ENCODE measurements around the gene NKAIN2. TPM values are rescaled to one million over a fixed set of nuclear protein-coding genes. Genes with fewer than 3 reads are reported as not detected.

The NKAIN2 gene
- polyA plus RNA-seq, 1 donor from 2014 or later: not detected

DNA sequence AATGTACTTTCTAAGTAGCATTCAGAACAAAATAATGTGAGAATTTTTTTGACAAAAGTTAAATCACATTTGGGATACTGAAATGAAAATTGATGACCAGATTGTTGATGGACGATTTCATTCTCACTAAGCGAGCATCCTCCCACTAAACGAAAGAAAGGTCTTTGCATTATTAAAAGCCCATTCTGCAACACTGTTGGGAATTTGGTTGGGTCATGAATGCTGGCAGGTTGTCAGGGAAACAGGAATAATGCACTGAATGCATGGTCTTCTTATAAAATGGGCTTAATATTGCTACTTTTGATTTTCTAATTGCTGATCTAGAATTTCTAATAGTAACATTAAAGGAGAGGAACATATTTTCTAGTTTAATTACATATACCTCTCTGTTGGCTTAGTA, 229.8 kb downstream of the NKAIN2 start:
- no peaks in the 10 kb centered on the region for H3K36me3 Mint-ChIP-seq
- no peak overlapping the region for H3K4me3 Mint-ChIP-seq
- H3K27ac Mint-ChIP-seq: no peak overlapping the region
- no peaks in the 10 kb centered on the region for H3K27me3 Mint-ChIP-seq
- H3K9me3 Mint-ChIP-seq: peaks cover 0 to 2% (median 0%) of the 10 kb centered on the region in 3 donors
- H3K4me1 Mint-ChIP-seq: no peaks in the 10 kb centered on the region

DNA sequence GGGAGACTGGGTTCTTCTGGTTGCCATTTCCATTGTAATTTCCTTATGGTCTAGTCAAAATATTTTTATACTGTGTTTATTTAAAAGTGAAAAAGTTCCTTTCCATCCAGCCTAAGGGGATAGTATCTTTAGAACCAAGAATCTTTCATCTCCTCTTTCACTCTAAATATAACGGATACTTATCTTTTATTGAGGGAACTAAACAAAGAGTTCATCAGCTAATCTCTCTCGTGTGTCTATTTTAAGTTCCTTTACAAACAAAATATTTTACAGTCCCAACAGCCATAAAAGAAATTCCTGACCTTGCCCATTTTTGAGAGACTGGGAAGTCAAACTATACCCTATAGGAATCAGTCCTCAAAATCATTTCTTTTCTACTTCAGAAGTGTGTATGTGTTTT, 232.7 kb downstream of the NKAIN2 start:
- H3K36me3 Mint-ChIP-seq: no peaks in the 10 kb centered on the region
- no peak overlapping the region for H3K27ac Mint-ChIP-seq
- peaks cover 0 to 2% (median 0%) of the 10 kb centered on the region in 3 donors for H3K9me3 Mint-ChIP-seq
- no peak overlapping the region for H3K4me3 Mint-ChIP-seq
- no peaks in the 10 kb centered on the region for H3K27me3 Mint-ChIP-seq
- no peaks in the 10 kb centered on the region for H3K4me1 Mint-ChIP-seq

- no peaks in the 10 kb centered on the region for H3K27me3 Mint-ChIP-seq
- H3K4me1 Mint-ChIP-seq: no peaks in the 10 kb centered on the region
- no peak overlapping the region for H3K4me3 Mint-ChIP-seq
- no peak overlapping the region for H3K27ac Mint-ChIP-seq
- H3K36me3 Mint-ChIP-seq: no peaks in the 10 kb centered on the region
- peaks cover 0 to 3% (median 2%) of the 10 kb centered on the region in 3 donors for H3K9me3 Mint-ChIP-seq
Measured at GRCh38 chr6:124040655-124041054, 237.0 kb downstream of the NKAIN2 start.

DNA sequence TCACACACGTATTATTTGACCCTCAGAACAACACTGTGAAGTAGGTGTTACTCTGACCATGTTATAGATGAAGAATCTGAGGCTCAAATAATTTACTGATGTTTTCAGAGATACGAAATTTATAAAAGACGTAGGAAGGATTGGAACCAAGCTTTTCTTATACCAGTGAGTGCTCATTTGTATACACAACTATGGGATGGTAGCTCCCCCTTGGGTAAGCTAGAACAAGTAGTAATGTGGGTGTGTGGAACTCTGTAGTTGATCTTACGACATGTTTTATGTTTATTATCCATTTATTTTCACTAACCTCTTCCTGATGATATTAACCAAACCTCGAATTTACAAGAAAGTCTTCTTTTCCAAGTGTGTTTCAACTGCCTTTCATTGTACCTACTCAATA, 248.5 kb downstream of the NKAIN2 start:
- no peak overlapping the region for H3K4me3 Mint-ChIP-seq
- H3K27me3 Mint-ChIP-seq: no peaks in the 10 kb centered on the region

DNA sequence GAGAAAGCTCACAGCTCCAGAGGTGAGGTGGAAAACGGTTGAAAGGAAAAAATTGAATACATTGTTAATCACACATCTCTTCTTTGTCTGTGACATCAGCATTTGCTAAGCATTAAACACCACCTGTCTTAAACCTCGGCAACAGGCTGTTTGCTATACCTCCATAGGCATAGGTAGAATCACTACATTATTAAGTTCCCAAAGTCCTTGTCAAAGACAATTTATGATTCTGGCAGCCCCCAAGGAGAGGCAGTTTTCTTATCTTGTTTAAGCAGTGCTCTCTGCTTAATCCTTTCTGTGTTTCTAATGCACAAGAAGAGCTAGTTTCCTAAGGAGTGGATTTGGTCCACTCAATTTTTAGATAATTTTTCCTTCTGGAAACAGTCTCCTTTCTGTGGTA, 249.7 kb downstream of the NKAIN2 start:
- no peaks in the 10 kb centered on the region for H3K4me1 Mint-ChIP-seq
- no peaks in the 10 kb centered on the region for H3K27me3 Mint-ChIP-seq
- no peak overlapping the region for H3K4me3 Mint-ChIP-seq
- H3K27ac Mint-ChIP-seq: no peak overlapping the region
- H3K36me3 Mint-ChIP-seq: peaks cover 2% of the 10 kb centered on the region
- peaks cover 0 to 2% (median 0%) of the 10 kb centered on the region in 3 donors for H3K9me3 Mint-ChIP-seq

More for the DNA sequence above, 248.5 kb downstream of the NKAIN2 start:
- Mint-ChIP-seq H3K27ac (no peak overlapping the region), H3K4me1 (no peaks in the 10 kb centered on the region), H3K36me3 (peaks cover 2% of the 10 kb centered on the region), H3K9me3 (peaks cover 0 to 6% (median 0%) of the 10 kb centered on the region in 3 donors)

- Mint-ChIP-seq H3K27me3 (no peaks in the 10 kb centered on the region), H3K36me3 (peaks cover 2% of the 10 kb centered on the region), H3K4me3 (no peak overlapping the region), H3K4me1 (no peaks in the 10 kb centered on the region), H3K9me3 (peaks cover 0 to 2% (median 0%) of the 10 kb centered on the region in 3 donors), H3K27ac (no peak overlapping the region)
Measured at GRCh38 chr6:124054034-124054433, 250.4 kb downstream of the NKAIN2 start.

- H3K4me3 Mint-ChIP-seq: no peak overlapping the region
- H3K27me3 Mint-ChIP-seq: no peaks in the 10 kb centered on the region
- H3K36me3 Mint-ChIP-seq: peaks cover 2% of the 10 kb centered on the region
- peaks cover 0 to 2% (median 0%) of the 10 kb centered on the region in 3 donors for H3K9me3 Mint-ChIP-seq
- H3K4me1 Mint-ChIP-seq: no peaks in the 10 kb centered on the region
- no peak overlapping the region for H3K27ac Mint-ChIP-seq
Measured at GRCh38 chr6:124055395-124055794, 251.7 kb downstream of the NKAIN2 start.

DNA sequence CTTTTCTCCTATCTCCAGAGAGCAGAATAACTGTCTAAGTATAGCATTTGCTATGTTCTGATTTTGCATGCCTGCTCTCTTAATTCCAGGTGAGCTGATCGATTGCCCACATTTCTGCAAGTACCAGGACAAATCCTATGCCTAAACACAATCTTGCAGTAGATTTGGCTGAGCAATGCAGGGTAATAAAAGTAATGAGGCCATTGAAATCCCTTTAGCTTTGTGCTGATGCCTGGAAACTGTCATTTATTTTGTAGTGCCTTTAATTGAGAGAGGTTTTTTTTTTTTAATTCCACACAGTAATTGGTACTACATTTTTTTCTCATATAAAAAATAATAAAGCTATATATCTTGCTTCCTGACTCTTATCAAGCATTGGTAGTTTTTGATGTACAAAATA, 252.3 kb downstream of the NKAIN2 start:
- Mint-ChIP-seq H3K27ac (no peak overlapping the region), H3K4me3 (no peak overlapping the region), H3K36me3 (peaks cover 2% of the 10 kb centered on the region), H3K4me1 (no peaks in the 10 kb centered on the region), H3K27me3 (no peaks in the 10 kb centered on the region), H3K9me3 (peaks cover 0 to 2% (median 0%) of the 10 kb centered on the region in 3 donors)

- H3K9me3 Mint-ChIP-seq: peaks cover 0 to 2% (median 0%) of the 10 kb centered on the region in 3 donors
- H3K27ac Mint-ChIP-seq: no peak overlapping the region
- H3K4me3 Mint-ChIP-seq: no peak overlapping the region
- no peaks in the 10 kb centered on the region for H3K4me1 Mint-ChIP-seq
- H3K27me3 Mint-ChIP-seq: no peaks in the 10 kb centered on the region
- peaks cover 2% of the 10 kb centered on the region for H3K36me3 Mint-ChIP-seq
Measured at GRCh38 chr6:124056407-124057334, 253.0 kb downstream of the NKAIN2 start.

DNA sequence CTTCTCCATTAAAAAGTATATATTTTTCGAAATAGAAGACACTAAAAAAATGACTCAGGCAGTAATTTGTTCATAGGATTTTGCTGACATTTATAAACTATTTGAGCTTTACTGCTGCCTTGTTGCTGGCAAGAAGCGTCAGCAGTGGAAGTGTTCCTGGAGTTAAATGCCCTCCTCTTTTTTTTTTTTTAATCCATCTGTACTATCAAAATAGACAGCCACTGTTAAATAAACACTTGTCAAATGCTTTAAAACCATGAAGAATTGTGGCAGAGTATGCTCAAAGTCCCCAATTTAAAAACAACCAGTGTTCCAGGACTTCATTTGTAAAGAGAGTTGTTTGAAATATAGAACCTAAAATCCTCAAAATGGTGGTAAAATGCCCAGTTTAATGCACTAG, 253.8 kb downstream of the NKAIN2 start:
- Mint-ChIP-seq H3K36me3 (peaks cover 2% of the 10 kb centered on the region), H3K4me3 (no peak overlapping the region), H3K27me3 (no peaks in the 10 kb centered on the region), H3K9me3 (peaks cover 0 to 2% (median 0%) of the 10 kb centered on the region in 3 donors), H3K27ac (no peak overlapping the region), H3K4me1 (no peaks in the 10 kb centered on the region)

GRCh38 chr6:124064317-124065113, 260.9 kb downstream of the NKAIN2 start:
- Mint-ChIP-seq H3K27me3 (no peaks in the 10 kb centered on the region), H3K36me3 (no peaks in the 10 kb centered on the region), H3K27ac (no peak overlapping the region), H3K4me3 (no peak overlapping the region), H3K4me1 (no peaks in the 10 kb centered on the region), H3K9me3 (peaks cover 0 to 4% (median 1%) of the 10 kb centered on the region in 3 donors)

- Mint-ChIP-seq H3K27me3 (no peaks in the 10 kb centered on the region), H3K27ac (no peak overlapping the region), H3K9me3 (peaks cover 0 to 9% (median 1%) of the 10 kb centered on the region in 3 donors), H3K4me3 (no peak overlapping the region), H3K4me1 (no peaks in the 10 kb centered on the region), H3K36me3 (no peaks in the 10 kb centered on the region)
Measured at GRCh38 chr6:124066269-124066668, 262.6 kb downstream of the NKAIN2 start.

GRCh38 chr6:124066946-124067552, 263.4 kb downstream of the NKAIN2 start:
- Mint-ChIP-seq H3K4me1 (no peaks in the 10 kb centered on the region), H3K27ac (peak overlapping the region in 1 of 3 donors; percentile 36), H3K27me3 (no peaks in the 10 kb centered on the region), H3K9me3 (peaks cover 0 to 14% (median 5%) of the 10 kb centered on the region in 3 donors), H3K4me3 (peak overlapping the region in 1 of 4 donors; percentile 49), H3K36me3 (no peaks in the 10 kb centered on the region)

DNA sequence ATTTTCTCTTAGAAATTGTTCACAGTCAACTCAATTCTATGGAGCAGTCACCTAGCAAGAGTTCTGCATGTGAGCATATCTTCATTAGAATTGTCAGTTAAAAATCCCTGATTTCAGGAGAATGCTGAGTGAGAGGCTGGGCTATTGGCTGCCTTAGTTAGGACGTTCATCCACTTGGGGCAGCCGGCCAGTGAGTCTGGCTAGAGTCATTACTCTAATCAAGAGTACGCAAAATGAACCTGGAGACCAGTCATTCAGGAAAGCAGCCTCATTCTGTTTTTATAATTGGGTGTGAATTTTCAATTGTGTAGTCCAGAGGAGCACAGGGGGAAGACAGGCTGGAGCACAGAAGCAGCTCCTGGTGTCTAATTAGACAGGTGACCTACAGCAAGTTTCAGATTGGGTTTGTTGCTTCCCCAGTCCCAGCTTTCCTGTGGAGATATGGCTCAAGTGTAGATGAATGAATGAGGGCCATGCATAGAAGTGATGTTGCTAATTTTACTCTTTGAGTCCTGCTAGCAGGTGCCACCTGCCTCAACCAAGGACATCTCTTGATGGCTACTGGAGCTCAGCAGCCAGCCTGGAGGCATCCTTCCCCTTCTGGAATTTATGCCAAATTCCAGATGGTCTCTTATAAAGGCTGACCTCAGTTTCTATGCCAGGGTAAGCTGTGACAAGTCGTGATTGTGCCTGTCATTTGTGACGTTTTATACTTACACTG, 265.7 kb downstream of the NKAIN2 start:
- no peak overlapping the region for H3K4me3 Mint-ChIP-seq
- no peaks in the 10 kb centered on the region for H3K27me3 Mint-ChIP-seq
- H3K36me3 Mint-ChIP-seq: no peaks in the 10 kb centered on the region
- no peak overlapping the region for H3K27ac Mint-ChIP-seq
- peaks cover 2 to 14% (median 6%) of the 10 kb centered on the region in 3 donors for H3K9me3 Mint-ChIP-seq
- no peaks in the 10 kb centered on the region for H3K4me1 Mint-ChIP-seq

Data from IgD-negative memory B cell (primary cell).